ENCODE results near the gene IFRD1. TPM values are rescaled to one million over a fixed set of nuclear protein-coding genes. Genes with fewer than 3 reads are reported as not detected.
A peak's percentile ranks its signal among the peaks of the same experiment; 100 is the strongest.

The IFRD1 gene
- total RNA-seq, 1 donor from 2014 or later = 76.6 TPM

- Mint-ChIP-seq H3K9me3 (no peaks in the 10 kb centered on the region), H3K4me3 (no peak overlapping the region), H3K4me1 (peaks cover 4% of the 10 kb centered on the region), H3K36me3 (ENCODE audit: low read depth) (peaks cover 8% of the 10 kb centered on the region), H3K27me3 (ENCODE audit: low read depth) (peaks cover 3% of the 10 kb centered on the region), H3K27ac (ENCODE audit: unreplicated experiment) (peak overlapping the region; percentile 2)
- no peak for TF ChIP-seq CTCF (conservative IDR thresholded peaks at IDR 0.05)
- no peak for DNase-seq (ENCODE audit: low read depth, low spot score)
Observed at GRCh38 chr7:112492186-112492585, 41.9 kb downstream of the IFRD1 start.

GRCh38 chr7:112494656-112495055, 44.4 kb downstream of the IFRD1 start:
- H3K27ac Mint-ChIP-seq (ENCODE audit: unreplicated experiment) = no peak overlapping the region

GRCh38 chr7:112495156-112495788, 45.0 kb downstream of the IFRD1 start:
- no peak for TF ChIP-seq CTCF (conservative IDR thresholded peaks at IDR 0.05)
- H3K27me3 Mint-ChIP-seq (ENCODE audit: low read depth) = peaks cover 3% of the 10 kb centered on the region
- H3K9me3 Mint-ChIP-seq = no peaks in the 10 kb centered on the region
- DNase-seq (ENCODE audit: low read depth, low spot score) = no peak
- no peak overlapping the region for H3K27ac Mint-ChIP-seq (ENCODE audit: unreplicated experiment)
- no peaks in the 10 kb centered on the region for H3K36me3 Mint-ChIP-seq (ENCODE audit: low read depth)
- H3K4me3 Mint-ChIP-seq = no peak overlapping the region
- peaks cover 4% of the 10 kb centered on the region for H3K4me1 Mint-ChIP-seq

More at GRCh38 chr7:112494656-112495055, 44.4 kb downstream of the IFRD1 start:
- Mint-ChIP-seq H3K36me3 (ENCODE audit: low read depth) (peaks cover 3% of the 10 kb centered on the region), H3K4me1 (peaks cover 4% of the 10 kb centered on the region), H3K27me3 (ENCODE audit: low read depth) (peaks cover 3% of the 10 kb centered on the region), H3K9me3 (no peaks in the 10 kb centered on the region), H3K4me3 (no peak overlapping the region)
- no peak for TF ChIP-seq CTCF (conservative IDR thresholded peaks at IDR 0.05)
- DNase-seq (ENCODE audit: low read depth, low spot score) = no peak

GRCh38 chr7:112495810-112496462, 45.7 kb downstream of the IFRD1 start:
- no peak overlapping the region for H3K27ac Mint-ChIP-seq (ENCODE audit: unreplicated experiment)
- no peaks in the 10 kb centered on the region for H3K9me3 Mint-ChIP-seq
- H3K36me3 Mint-ChIP-seq (ENCODE audit: low read depth) = no peaks in the 10 kb centered on the region
- peaks cover 4% of the 10 kb centered on the region for H3K4me1 Mint-ChIP-seq
- H3K4me3 Mint-ChIP-seq = no peak overlapping the region
- no peak for DNase-seq (ENCODE audit: low read depth, low spot score)
- peak; percentile 64 for TF ChIP-seq CTCF (conservative IDR thresholded peaks at IDR 0.05)
- H3K27me3 Mint-ChIP-seq (ENCODE audit: low read depth) = peaks cover 3% of the 10 kb centered on the region

GRCh38 chr7:112497481-112497880, 47.2 kb downstream of the IFRD1 start:
- H3K9me3 Mint-ChIP-seq = no peaks in the 10 kb centered on the region
- DNase-seq (ENCODE audit: low read depth, low spot score) = no peak
- H3K4me1 Mint-ChIP-seq = peaks cover 13% of the 10 kb centered on the region
- TF ChIP-seq CTCF (conservative IDR thresholded peaks at IDR 0.05) = no peak
- peaks cover 3% of the 10 kb centered on the region for H3K27me3 Mint-ChIP-seq (ENCODE audit: low read depth)
- no peak overlapping the region for H3K4me3 Mint-ChIP-seq
- H3K36me3 Mint-ChIP-seq (ENCODE audit: low read depth) = no peaks in the 10 kb centered on the region
- H3K27ac Mint-ChIP-seq (ENCODE audit: unreplicated experiment) = no peak overlapping the region
